IPS-18c (cell line): Measurements from ENCODE around the gene OR13C5.

Experiments used
- H3K4me3 ChIP-seq: 2 replicates; pipeline ENCODE4 v1.7.0; 2013; ENCODE audit warnings: low read depth, mild to moderate bottlenecking, low read length, moderate library complexity; ENCODE audit not compliant: insufficient read depth
- H3K9me3 ChIP-seq: one replicate; pipeline ENCODE4 v1.6.1; 2013; ENCODE audit warnings: mild to moderate bottlenecking, low read length, moderate library complexity; ENCODE audit not compliant: control insufficient read depth, insufficient read depth

The OR13C5 gene

DNA sequence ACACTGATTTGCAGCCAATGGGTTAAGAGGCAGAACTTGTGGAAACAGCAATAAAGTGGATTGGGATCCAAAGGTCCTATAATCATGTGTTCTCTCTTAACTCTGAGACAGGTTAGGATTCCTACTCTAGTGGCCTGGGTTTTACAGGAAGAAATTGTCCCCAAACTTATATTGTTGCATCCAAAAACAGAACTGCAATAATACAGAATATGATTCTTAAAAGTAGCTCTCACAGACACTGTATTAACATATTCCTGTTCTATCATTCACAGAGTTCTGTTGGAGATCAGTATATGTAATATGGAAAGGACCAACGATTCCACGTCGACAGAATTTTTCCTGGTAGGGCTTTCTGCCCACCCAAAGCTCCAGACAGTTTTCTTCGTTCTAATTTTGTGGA, 30.3 kb downstream of the OR13C5 start, which contains the start of gene OR13C8:
Gene OR13C8 (plus strand): TSS at position 301 of the 400 bp plus-strand sequence. CDS start 0 bp downstream, at position 301.
- H3K4me3 ChIP-seq, result no peak within 1 kb of the TSS
- H3K9me3 ChIP-seq, result no peaks in the 10 kb centered on the region

DNA sequence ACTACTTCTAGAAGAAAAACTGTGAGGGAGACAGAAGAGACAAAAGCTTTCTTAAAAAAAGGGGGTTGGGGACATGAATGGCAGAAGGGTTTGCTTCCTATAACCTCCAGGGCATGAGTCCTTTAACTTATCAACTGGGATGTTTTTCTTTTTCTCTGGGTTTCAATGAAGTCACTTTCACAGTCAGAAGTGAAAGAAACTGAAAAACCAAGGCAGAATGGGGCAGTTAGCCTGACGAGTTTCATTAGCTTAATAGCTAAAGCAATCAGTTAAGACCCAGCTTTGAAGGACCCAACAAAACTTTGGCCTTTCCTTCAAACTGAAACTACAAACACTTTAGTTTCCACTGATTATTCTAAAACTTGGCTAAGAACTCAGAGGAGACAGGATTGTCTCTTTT, 34.9 kb downstream of the OR13C5 start:
- H3K9me3 ChIP-seq, result no peaks in the 10 kb centered on the region
- no peak overlapping the region for H3K4me3 ChIP-seq

DNA sequence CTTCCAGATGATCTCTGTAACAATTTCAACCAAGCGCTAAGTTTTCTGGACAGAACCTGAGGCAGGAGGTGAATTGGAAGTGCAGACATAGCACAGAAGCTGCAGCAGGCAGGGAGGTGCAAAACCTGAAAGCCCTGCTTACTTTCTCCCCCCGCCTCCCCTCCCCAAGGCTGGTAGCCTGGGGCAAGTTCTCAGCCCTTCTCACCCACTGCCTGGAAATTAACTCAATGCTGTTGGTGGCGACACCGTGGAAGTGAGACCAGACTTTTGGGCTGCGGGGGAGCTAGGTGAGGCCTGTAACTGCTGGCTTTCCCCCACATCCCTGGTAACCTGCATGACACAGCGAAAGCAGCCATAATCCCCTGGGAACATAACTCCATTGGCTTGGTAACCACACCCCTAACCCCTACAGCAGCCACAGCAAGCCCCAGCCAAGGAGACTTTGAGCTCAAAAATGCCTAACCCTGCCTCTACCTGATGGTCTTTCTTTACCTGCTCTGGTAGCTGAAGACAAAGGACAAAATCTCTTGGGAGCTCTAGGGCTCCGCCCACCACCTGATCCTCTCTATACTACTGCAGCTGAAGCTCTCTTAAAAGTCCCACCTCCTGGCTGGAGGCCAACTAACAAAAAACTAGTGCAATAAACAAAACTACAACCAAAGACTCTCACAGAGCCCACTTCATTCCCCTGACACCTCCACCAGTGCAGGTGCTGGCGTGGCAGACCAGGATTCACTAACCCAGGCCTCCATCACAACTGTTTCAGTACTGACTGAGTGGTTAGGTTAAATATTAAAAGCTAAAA, 42.2 kb downstream of the OR13C5 start:
- Histone ChIP-seq H3K4me3 (no peak overlapping the region), H3K9me3 (peaks cover 2% of the 10 kb centered on the region)

DNA sequence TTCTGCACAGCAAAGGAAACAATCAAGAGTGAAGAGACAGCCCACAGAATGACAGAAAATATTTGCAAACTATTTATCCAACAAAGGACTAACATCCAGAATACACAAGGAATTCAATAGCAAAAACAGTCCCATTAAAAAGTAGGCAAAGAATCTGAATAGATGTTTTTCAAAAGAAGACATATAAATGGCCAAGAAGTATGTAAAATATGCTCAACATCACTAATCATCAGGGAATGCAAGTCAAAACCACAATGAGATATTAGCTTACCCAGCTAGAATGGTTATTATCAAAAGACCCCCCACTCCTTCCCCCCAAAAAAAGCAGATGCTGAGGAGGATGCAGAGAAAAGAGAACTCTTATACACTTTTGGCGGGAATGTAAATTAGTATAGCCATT, 43.7 kb downstream of the OR13C5 start:
- no peak overlapping the region for H3K4me3 ChIP-seq
- H3K9me3 ChIP-seq, result peaks cover 2% of the 10 kb centered on the region

DNA sequence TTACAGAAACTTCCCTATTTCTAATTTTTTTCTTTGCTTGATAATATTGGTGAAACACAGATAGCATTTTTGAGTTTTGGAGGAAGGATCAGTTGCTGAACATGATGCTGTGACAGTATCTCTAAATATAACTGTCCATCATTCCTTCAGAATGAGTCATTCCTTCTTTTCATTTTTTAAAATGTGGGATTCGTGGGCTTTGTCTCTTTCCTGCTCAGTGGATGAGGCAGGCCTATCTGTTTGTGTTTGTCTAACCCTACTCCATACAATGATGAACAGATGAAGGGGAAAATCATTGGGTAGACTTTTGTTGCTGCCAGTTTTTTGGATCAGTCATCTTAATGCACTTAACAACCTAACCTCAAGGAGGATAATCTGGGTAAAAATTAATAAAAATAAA, 46.0 kb downstream of the OR13C5 start:
- Histone ChIP-seq H3K4me3 (no peak overlapping the region), H3K9me3 (peaks cover 2% of the 10 kb centered on the region)
